ENCODE measurements around the gene SPTBN5.

Gene SPTBN5

GRCh38 chr15:41825572-41826535 is 68.0 kb downstream of the SPTBN5 start:
- no peak for DNase-seq (ENCODE audit: low read depth, low spot score)

GRCh38 chr15:41825145-41825544 is 68.7 kb downstream of the SPTBN5 start:
- DNase-seq (ENCODE audit: low read depth, low spot score) = no peak

- no peak for DNase-seq (ENCODE audit: low read depth, low spot score)
Measured at GRCh38 chr15:41824062-41824745, 69.6 kb downstream of the SPTBN5 start.

- DNase-seq (ENCODE audit: low read depth, low spot score) = no peak
Measured at GRCh38 chr15:41823502-41823901, 70.4 kb downstream of the SPTBN5 start.

- no peak for DNase-seq (ENCODE audit: low read depth, low spot score)
Measured at GRCh38 chr15:41822957-41823356, 70.9 kb downstream of the SPTBN5 start.

GRCh38 chr15:41822471-41822870 is 71.4 kb downstream of the SPTBN5 start:
- DNase-seq (ENCODE audit: low read depth, low spot score) = no peak

- no peak for DNase-seq (ENCODE audit: low read depth, low spot score)
Measured at GRCh38 chr15:41821831-41822230, 72.0 kb downstream of the SPTBN5 start.

- no peak for DNase-seq (ENCODE audit: low read depth, low spot score)
Measured at GRCh38 chr15:41820791-41821423, 72.9 kb downstream of the SPTBN5 start.

- no peak for DNase-seq (ENCODE audit: low read depth, low spot score)
Measured at GRCh38 chr15:41819455-41820050, 74.3 kb downstream of the SPTBN5 start.

- DNase-seq (ENCODE audit: low read depth, low spot score) = no peak
Measured at GRCh38 chr15:41817781-41818180, 76.1 kb downstream of the SPTBN5 start.

- DNase-seq (ENCODE audit: low read depth, low spot score) = no peak
Measured at GRCh38 chr15:41817327-41817726, 76.5 kb downstream of the SPTBN5 start.

GRCh38 chr15:41816788-41817187 is 77.1 kb downstream of the SPTBN5 start:
- DNase-seq (ENCODE audit: low read depth, low spot score) = no peak

- DNase-seq (ENCODE audit: low read depth, low spot score) = no peak
Measured at GRCh38 chr15:41814534-41814933, 79.3 kb downstream of the SPTBN5 start.

GRCh38 chr15:41813426-41813825 is 80.4 kb downstream of the SPTBN5 start:
- DNase-seq (ENCODE audit: low read depth, low spot score) = no peak

- DNase-seq (ENCODE audit: low read depth, low spot score) = no peak
Measured at GRCh38 chr15:41812820-41813375, 81.0 kb downstream of the SPTBN5 start.

GRCh38 chr15:41811432-41812195 is 82.2 kb downstream of the SPTBN5 start:
- DNase-seq (ENCODE audit: low read depth, low spot score) = peak; percentile 62

GRCh38 chr15:41810651-41811431 is 83.0 kb downstream of the SPTBN5 start:
- no peak for DNase-seq (ENCODE audit: low read depth, low spot score)

GRCh38 chr15:41809526-41810220 is 84.2 kb downstream of the SPTBN5 start:
- DNase-seq (ENCODE audit: low read depth, low spot score) = no peak

GRCh38 chr15:41809121-41809520 is 84.7 kb downstream of the SPTBN5 start:
- DNase-seq (ENCODE audit: low read depth, low spot score) = no peak
